ENCODE results near the gene CPSF6.

Gene CPSF6

DNA sequence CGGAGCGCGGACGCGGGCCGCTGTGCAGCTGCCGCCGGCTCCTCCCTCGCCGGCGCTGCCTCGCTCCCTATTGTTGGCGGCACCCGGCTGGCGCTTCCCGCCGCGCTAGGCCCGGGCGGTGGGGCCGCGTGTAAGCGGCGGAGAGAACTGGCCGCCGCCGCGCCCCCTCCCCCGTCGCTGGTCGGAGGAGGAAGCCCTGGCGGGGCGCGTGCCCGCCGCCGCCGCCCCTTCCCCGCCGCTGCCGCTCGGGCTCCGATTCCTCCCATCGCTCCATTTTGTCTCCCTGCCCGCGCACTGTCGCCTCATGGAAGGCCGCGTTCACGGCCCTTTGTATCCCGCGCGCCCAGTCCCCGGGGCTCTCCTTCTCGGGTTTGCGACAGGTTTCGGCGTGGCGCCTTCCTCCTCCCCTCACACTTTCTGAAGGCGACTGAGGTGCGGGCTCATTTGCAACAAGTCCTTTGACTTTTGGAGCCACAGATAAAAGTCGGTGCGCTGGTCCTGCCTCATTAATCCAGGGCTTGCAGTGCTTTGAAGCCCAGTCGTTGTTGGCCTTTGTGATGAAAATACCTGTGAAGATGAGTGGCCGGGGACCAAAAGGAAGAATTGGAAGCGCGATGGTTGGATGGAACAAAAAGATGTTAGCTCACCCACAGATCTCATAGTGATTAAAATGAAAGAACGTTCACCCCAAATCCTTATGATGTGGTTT is 707 bp downstream of the CPSF6 start:
- Mint-ChIP-seq H3K36me3 (ENCODE audit: low read depth) (peaks cover 36% of the 10 kb centered on the region), H3K4me1 (peaks cover 38% of the 10 kb centered on the region), H3K27me3 (ENCODE audit: low read depth, poor library complexity) (no peaks in the 10 kb centered on the region), H3K4me3 (peak overlapping the region; percentile 98), H3K9me3 (peaks cover 6% of the 10 kb centered on the region), H3K27ac (peak overlapping the region; percentile 99)
- TF ChIP-seq, protein P1, sequence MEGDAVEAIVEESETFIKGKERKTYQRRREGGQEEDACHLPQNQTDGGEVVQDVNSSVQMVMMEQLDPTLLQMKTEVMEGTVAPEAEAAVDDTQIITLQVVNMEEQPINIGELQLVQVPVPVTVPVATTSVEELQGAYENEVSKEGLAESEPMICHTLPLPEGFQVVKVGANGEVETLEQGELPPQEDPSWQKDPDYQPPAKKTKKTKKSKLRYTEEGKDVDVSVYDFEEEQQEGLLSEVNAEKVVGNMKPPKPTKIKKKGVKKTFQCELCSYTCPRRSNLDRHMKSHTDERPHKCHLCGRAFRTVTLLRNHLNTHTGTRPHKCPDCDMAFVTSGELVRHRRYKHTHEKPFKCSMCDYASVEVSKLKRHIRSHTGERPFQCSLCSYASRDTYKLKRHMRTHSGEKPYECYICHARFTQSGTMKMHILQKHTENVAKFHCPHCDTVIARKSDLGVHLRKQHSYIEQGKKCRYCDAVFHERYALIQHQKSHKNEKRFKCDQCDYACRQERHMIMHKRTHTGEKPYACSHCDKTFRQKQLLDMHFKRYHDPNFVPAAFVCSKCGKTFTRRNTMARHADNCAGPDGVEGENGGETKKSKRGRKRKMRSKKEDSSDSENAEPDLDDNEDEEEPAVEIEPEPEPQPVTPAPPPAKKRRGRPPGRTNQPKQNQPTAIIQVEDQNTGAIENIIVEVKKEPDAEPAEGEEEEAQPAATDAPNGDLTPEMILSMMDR (IDR thresholded peaks at IDR 0.05), result no peak
- peak; percentile 67 for DNase-seq

DNA sequence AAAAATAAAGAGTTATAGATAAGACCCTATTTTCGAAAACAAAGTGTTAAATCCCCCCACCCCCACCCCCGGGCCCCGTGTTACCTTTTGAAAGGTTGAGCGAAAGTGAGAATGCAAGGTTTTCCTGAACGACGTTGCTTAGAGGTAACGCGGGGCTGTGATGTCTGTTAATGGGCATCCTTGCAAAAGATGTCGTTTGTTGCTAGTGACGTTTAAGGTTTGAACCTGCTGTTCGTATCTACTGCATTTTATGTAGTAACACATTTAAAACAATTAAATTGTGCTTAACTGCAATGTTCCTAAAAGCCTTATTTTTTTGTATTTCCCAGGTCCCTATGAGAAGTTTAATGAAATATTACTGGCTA is 1.2 kb downstream of the CPSF6 start:
- no peak for DNase-seq
- Mint-ChIP-seq H3K27ac (peak overlapping the region; percentile 99), H3K27me3 (ENCODE audit: low read depth, poor library complexity) (no peaks in the 10 kb centered on the region), H3K4me1 (peaks cover 38% of the 10 kb centered on the region), H3K36me3 (ENCODE audit: low read depth) (peaks cover 41% of the 10 kb centered on the region), H3K9me3 (peaks cover 12% of the 10 kb centered on the region), H3K4me3 (peak overlapping the region; percentile 98)
- TF ChIP-seq, protein P1 (IDR thresholded peaks at IDR 0.05), result no peak

DNA sequence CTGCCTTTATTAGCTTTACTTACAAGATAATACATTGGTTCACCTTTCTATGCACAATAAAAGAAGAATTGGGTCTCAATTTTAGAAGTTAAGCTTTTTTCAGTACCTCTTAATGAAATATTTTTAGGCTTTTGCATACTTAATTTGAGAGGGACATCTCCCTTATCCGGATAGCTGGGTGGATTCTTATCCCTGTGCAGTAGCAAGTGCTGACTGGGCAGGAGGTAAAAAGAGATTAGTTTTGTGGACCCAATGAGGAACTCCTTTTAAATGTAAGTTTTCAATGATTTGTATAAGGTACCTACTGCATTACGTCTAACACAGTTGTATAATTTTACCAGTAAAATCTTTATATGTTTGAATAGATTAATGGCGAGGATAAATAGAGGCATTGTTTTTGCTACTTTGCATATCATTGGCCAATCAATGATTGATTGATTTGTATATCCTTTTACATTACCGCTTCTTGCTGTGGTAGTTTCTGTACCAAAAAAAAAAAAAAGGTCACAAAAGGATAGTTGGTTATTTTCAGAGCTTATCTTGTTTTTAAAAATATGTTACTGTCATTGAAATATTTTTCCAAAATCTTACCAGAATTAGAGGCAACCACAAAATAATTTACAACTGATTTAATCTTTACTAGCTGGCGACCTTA is 2.2 kb downstream of the CPSF6 start:
- H3K27ac Mint-ChIP-seq, result no peak overlapping the region

DNA sequence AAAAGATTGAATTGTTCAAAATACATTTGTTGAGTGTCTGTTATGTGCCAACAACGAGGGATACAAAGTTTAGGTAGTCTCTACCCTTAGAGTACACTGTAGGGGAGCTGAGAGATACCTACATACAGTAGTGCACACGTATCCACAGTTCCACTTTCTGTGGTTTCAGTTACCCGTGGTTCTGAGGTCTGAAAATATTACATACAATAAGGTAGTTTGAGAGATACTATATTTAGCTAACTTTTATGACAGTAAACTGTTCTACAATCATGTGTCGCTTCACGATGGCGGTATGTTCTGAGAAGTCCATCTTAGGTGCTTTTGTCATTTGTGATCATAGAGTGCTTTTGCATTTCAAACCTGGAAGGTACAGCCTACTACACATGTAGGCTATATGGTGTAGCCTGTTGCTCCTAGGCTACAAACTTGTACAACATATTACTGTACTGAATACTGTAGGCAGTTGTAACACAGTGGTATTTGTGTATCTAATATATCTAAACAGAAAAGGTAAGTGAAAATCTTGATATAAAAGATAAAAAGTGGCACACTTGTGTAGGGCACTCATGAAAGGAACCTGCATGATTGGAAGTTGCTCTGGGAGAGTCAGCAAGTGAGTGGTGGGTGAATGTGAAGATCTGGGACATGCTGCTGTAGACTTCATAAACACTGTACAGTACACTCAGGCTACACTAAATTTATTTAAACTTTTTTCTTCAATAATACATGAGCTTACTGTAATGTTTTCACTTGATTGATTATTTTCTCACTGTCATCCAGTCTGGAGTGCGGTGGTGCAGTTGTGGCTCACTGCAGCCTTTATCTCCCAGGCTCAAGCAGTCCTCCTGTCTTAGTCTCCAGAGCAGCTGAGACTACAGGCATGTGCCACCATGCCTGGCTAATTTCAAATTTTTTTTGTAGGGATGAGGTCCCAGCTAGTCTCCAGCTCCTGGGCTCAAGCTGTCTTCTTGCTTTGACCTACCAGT is 4.0 kb downstream of the CPSF6 start:
- Mint-ChIP-seq H3K27me3 (ENCODE audit: low read depth, poor library complexity) (no peaks in the 10 kb centered on the region), H3K4me1 (peaks cover 35% of the 10 kb centered on the region), H3K9me3 (peaks cover 35% of the 10 kb centered on the region), H3K36me3 (ENCODE audit: low read depth) (peaks cover 69% of the 10 kb centered on the region), H3K4me3 (peak overlapping the region; percentile 23), H3K27ac (no peak overlapping the region)
- TF ChIP-seq, protein P1 (IDR thresholded peaks at IDR 0.05), result no peak
- no peak for DNase-seq

More for the DNA sequence above, 2.2 kb downstream of the CPSF6 start:
- Mint-ChIP-seq H3K36me3 (ENCODE audit: low read depth) (peaks cover 51% of the 10 kb centered on the region), H3K4me3 (peak overlapping the region; percentile 98), H3K9me3 (peaks cover 19% of the 10 kb centered on the region), H3K27me3 (ENCODE audit: low read depth, poor library complexity) (no peaks in the 10 kb centered on the region), H3K4me1 (peaks cover 38% of the 10 kb centered on the region)
- DNase-seq, result no peak
- TF ChIP-seq, protein P1 (IDR thresholded peaks at IDR 0.05), result no peak

DNA sequence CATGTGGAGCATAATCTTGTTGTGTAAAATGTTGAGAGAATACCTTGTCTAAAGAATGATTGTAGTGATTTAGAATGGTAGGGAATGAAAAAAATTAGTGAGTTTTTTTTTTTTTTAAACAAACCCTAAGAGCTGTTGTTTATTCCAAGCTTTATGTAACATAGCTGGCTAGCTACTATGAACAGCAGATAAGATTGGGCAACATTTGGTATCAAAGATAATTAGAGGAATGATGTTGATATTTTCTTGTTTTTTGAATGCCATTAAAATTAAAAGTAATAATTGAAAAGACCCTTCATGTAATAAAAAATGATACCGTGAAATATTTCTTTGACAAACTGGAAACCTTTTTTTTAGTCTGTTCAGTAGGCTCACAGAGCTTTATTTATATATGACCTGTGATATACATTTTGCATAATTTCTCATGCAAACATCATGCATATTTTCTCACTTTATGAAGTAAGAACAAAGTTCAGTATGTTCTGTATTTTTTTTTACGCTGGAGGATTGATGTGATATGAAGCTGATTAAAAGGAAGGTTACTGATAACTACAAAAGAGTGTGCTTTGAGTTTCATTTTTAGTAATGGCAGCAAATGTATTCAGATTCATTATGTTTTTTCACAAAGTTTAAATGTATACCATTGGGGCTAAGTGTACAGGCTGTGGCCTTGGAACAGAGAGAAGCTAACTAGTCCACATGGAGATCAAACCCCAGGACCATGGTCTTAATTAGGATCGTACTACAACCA is 8.1 kb downstream of the CPSF6 start:
- no peak for DNase-seq
- Mint-ChIP-seq H3K9me3 (peaks cover 48% of the 10 kb centered on the region), H3K27me3 (ENCODE audit: low read depth, poor library complexity) (no peaks in the 10 kb centered on the region), H3K27ac (no peak overlapping the region), H3K4me3 (no peak overlapping the region), H3K4me1 (peaks cover 27% of the 10 kb centered on the region), H3K36me3 (ENCODE audit: low read depth) (peaks cover 92% of the 10 kb centered on the region)
- TF ChIP-seq, protein P1 (IDR thresholded peaks at IDR 0.05), result no peak

Data from nephron progenitor cell (in vitro differentiated cells).